ENCODE data around the gene PWWP2B.

DNA sequence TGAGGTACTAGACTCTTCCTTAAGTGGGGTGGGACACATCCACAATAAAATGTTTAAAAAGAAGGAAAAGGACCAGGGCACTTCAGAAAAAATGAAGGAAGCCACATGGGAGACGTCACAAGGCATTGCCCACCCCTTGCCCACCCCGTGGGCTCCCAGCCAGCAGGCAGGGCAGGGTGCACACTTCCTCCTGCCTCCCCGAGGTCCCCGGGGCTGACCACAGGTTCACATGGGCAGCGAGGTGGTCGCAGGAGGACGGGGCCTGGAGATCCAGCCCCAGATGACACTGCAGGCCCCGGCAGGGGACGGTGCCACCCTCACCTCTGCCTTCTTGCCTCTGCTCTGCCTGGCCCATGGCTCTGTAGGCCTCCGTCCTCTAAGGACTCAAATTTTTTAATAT lies 45.6 kb downstream of the PWWP2B start:
- TF ChIP-seq POLR2A (IDR thresholded peaks at IDR 0.05) (no peak), POLR2AphosphoS5 (IDR thresholded peaks at IDR 0.05) (no peak)
- TF ChIP-seq, protein P1, sequence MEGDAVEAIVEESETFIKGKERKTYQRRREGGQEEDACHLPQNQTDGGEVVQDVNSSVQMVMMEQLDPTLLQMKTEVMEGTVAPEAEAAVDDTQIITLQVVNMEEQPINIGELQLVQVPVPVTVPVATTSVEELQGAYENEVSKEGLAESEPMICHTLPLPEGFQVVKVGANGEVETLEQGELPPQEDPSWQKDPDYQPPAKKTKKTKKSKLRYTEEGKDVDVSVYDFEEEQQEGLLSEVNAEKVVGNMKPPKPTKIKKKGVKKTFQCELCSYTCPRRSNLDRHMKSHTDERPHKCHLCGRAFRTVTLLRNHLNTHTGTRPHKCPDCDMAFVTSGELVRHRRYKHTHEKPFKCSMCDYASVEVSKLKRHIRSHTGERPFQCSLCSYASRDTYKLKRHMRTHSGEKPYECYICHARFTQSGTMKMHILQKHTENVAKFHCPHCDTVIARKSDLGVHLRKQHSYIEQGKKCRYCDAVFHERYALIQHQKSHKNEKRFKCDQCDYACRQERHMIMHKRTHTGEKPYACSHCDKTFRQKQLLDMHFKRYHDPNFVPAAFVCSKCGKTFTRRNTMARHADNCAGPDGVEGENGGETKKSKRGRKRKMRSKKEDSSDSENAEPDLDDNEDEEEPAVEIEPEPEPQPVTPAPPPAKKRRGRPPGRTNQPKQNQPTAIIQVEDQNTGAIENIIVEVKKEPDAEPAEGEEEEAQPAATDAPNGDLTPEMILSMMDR (IDR thresholded peaks at IDR 0.05), result no peak
